Peyer's patch (tissue), 4 donors: ENCODE data around the gene CDKN2B.

Experiments used
- POLR2A ChIP-seq, 2 donors: fragments of 450-650 bp; IDR thresholded peaks; one replicate each; pipeline ENCODE4 v1.5.1; 2017; ENCODE audit warnings: antibody characterized with exemption in 2 of 2, mild to moderate bottlenecking in 2 of 2, moderate library complexity in 2 of 2
- TF ChIP-seq, protein P1 (sequence below), 6 experiments: fragments of 450-650 bp in 4 of 6; fragments of 200-600 bp in 2 of 6; sonication (generic) in 1 of 6; IDR thresholded peaks; one replicate each; pipeline ENCODE4 v1.5.1; 2017 to 2019; ENCODE audit warnings: antibody characterized with exemption in 6 of 6, mild to moderate bottlenecking in 3 of 6, moderate library complexity in 1 of 6

DNA sequence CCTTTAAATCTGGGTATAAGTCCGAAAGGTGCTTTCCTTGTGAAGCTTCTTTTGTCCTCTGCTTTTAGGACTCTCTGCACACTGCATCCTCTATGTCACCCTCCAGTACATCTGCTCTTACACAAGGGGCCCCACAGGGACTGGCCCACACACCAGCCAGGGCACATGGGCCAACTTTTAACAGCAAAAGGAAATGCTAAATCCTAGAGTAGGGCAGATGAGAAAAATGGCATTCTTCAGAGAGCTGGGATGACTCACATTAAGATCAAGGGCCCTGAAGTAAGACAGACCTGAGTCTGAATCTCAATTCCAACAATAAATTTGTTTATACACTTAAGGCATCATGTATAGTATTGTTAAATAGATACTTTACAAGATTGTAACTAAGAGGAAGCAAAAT is 40.3 kb upstream of the CDKN2B start:
- TF ChIP-seq, protein P1, sequence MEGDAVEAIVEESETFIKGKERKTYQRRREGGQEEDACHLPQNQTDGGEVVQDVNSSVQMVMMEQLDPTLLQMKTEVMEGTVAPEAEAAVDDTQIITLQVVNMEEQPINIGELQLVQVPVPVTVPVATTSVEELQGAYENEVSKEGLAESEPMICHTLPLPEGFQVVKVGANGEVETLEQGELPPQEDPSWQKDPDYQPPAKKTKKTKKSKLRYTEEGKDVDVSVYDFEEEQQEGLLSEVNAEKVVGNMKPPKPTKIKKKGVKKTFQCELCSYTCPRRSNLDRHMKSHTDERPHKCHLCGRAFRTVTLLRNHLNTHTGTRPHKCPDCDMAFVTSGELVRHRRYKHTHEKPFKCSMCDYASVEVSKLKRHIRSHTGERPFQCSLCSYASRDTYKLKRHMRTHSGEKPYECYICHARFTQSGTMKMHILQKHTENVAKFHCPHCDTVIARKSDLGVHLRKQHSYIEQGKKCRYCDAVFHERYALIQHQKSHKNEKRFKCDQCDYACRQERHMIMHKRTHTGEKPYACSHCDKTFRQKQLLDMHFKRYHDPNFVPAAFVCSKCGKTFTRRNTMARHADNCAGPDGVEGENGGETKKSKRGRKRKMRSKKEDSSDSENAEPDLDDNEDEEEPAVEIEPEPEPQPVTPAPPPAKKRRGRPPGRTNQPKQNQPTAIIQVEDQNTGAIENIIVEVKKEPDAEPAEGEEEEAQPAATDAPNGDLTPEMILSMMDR (IDR thresholded peaks at IDR 0.05) = no peak
- no peak for TF ChIP-seq POLR2A (IDR thresholded peaks at IDR 0.05)
